ENCODE results near the gene PPIF. TPM values are rescaled to one million over a fixed set of nuclear protein-coding genes. Genes with fewer than 3 reads are reported as not detected.
A peak's percentile ranks its signal among the peaks of the same experiment; 100 is the strongest.

The PPIF gene
- total RNA-seq, 1 donor from 2014 or later, result 5.8 TPM

GRCh38 chr10:79349072-79349491 lies 1.8 kb downstream of the PPIF start:
- no peak for DNase-seq

GRCh38 chr10:79349766-79350406 lies 2.6 kb downstream of the PPIF start:
- no peak for DNase-seq

GRCh38 chr10:79350407-79351154 lies 3.3 kb downstream of the PPIF start:
- no peak for DNase-seq

GRCh38 chr10:79351332-79351731 lies 4.1 kb downstream of the PPIF start:
- no peak for DNase-seq

GRCh38 chr10:79352035-79352877 lies 5.0 kb downstream of the PPIF start:
- DNase-seq, result no peak

- DNase-seq, result no peak
Observed at GRCh38 chr10:79353000-79353406, 5.7 kb downstream of the PPIF start.

GRCh38 chr10:79353726-79354125 lies 6.5 kb downstream of the PPIF start:
- DNase-seq, result no peak

- DNase-seq, result no peak
Observed at GRCh38 chr10:79354141-79354540, 6.9 kb downstream of the PPIF start.

GRCh38 chr10:79354615-79355014 lies 7.3 kb downstream of the PPIF start:
- no peak for DNase-seq

- DNase-seq, result no peak
Observed at GRCh38 chr10:79355420-79356017, 8.2 kb downstream of the PPIF start.

- no peak for DNase-seq
Observed at GRCh38 chr10:79356104-79356503, 8.8 kb downstream of the PPIF start.

- no peak for DNase-seq
Observed at GRCh38 chr10:79357180-79357579, 9.9 kb downstream of the PPIF start.

- no peak for DNase-seq
Observed at GRCh38 chr10:79358811-79359210, 11.5 kb downstream of the PPIF start.

GRCh38 chr10:79359816-79360498 lies 12.7 kb downstream of the PPIF start:
- DNase-seq, result no peak

- DNase-seq, result no peak
Observed at GRCh38 chr10:79360499-79361342, 13.5 kb downstream of the PPIF start.

- no peak for DNase-seq
Observed at GRCh38 chr10:79361726-79362397, 14.6 kb downstream of the PPIF start.

- DNase-seq, result no peak
Observed at GRCh38 chr10:79367426-79368189, 20.3 kb downstream of the PPIF start.

- DNase-seq, result no peak
Observed at GRCh38 chr10:79372871-79373270, 25.6 kb downstream of the PPIF start.

- DNase-seq, result peak; percentile 51
Observed at GRCh38 chr10:79374312-79375191, 27.3 kb downstream of the PPIF start.
